ENCODE data around the gene RBM10.

GRCh38 chrX:47201345-47201944 is 56.4 kb downstream of the RBM10 start:
- TF ChIP-seq GATA3 (IDR thresholded peaks at IDR 0.05; ENCODE audit: low read depth, low read length) (no peak), GATA2 (IDR thresholded peaks at IDR 0.05; ENCODE audit: low read depth, low read length) (no peak)

All from SH-SY5Y (cell line).